ENCODE data around the gene GPC1. TPM values are rescaled to one million over a fixed set of nuclear protein-coding genes. Genes with fewer than 3 reads are reported as not detected.

Gene GPC1
- total and polyA plus RNA-seq, 8 donors: 6.3 to 117 (median 23.2) TPM

GRCh38 chr2:240426845-240427721 is 8.4 kb upstream of the GPC1 start:
- Histone ChIP-seq H3K27me3 (peaks cover 0 to under 1% (median 0%) of the 10 kb centered on the region in 3 donors), H3K4me1 (no peaks in the 10 kb centered on the region), H3K36me3 (no peaks in the 10 kb centered on the region), H3K4me3 (no peak overlapping the region), H3K9me3 (peaks cover 0 to 6% (median 0%) of the 10 kb centered on the region in 4 donors), H3K27ac (peak overlapping the region in 3 of 5 donors; percentile 3 to 56 (median 53))
- DNase-seq: peak; percentile 41 to 85
- WGBS, 5 donors: 48 to 60% (median 50%) methylated on average over 19 to 21 of the region's 21 CpGs
- TF ChIP-seq POLR2A (IDR thresholded peaks at IDR 0.05) (no peak), CTCF (IDR thresholded peaks at IDR 0.05) (no peak), EP300 (IDR thresholded peaks at IDR 0.05) (no peak), POLR2AphosphoS5 (IDR thresholded peaks at IDR 0.05) (no peak)
- intact Hi-C loops (cut with DNase I; ENCODE audit: low total_unique reads): no loop called here

GRCh38 chr2:240427729-240428128 is 7.7 kb upstream of the GPC1 start:
- peak overlapping the region in 1 of 5 donors; percentile 56 for H3K27ac ChIP-seq
- TF ChIP-seq CTCF (IDR thresholded peaks at IDR 0.05) (no peak), EP300 (IDR thresholded peaks at IDR 0.05) (no peak), POLR2A (IDR thresholded peaks at IDR 0.05) (no peak), POLR2AphosphoS5 (IDR thresholded peaks at IDR 0.05) (no peak)

GRCh38 chr2:240428245-240428644 is 7.2 kb upstream of the GPC1 start:
- no peak for DNase-seq
- intact Hi-C loops (cut with DNase I; ENCODE audit: low total_unique reads): no loop called here
- 75 to 93% (median 89%) methylated on average over 5 of the region's 5 CpGs for WGBS, 5 donors
- Histone ChIP-seq H3K36me3 (no peaks in the 10 kb centered on the region), H3K4me3 (no peak overlapping the region), H3K27ac (no peak overlapping the region), H3K9me3 (no peaks in the 10 kb centered on the region), H3K4me1 (no peaks in the 10 kb centered on the region), H3K27me3 (peaks cover 0 to 8% (median 0%) of the 10 kb centered on the region in 3 donors)
- TF ChIP-seq EP300 (IDR thresholded peaks at IDR 0.05): no peak
- TF ChIP-seq POLR2AphosphoS5 (IDR thresholded peaks at IDR 0.05): no peak
- TF ChIP-seq CTCF (IDR thresholded peaks at IDR 0.05): no peak
- TF ChIP-seq POLR2A (IDR thresholded peaks at IDR 0.05): no peak

More at GRCh38 chr2:240427729-240428128, 7.7 kb upstream of the GPC1 start:
- DNase-seq: no peak
- Histone ChIP-seq H3K27me3 (peaks cover 0 to 7% (median 0%) of the 10 kb centered on the region in 3 donors), H3K4me1 (no peaks in the 10 kb centered on the region), H3K9me3 (no peaks in the 10 kb centered on the region), H3K4me3 (no peak overlapping the region), H3K36me3 (no peaks in the 10 kb centered on the region)
- intact Hi-C loops (cut with DNase I; ENCODE audit: low total_unique reads): no loop called here
- WGBS, 5 donors: 80 to 88% (median 83%) methylated on average over 6 of the region's 6 CpGs

- H3K4me3 ChIP-seq: no peak overlapping the region
- no peaks in the 10 kb centered on the region for H3K36me3 ChIP-seq
- peak in 1 of 2 donors; percentile 13 for DNase-seq
- H3K4me1 ChIP-seq: peaks cover 2 to 7% (median 3%) of the 10 kb centered on the region in 4 donors
- no peak overlapping the region for H3K27ac ChIP-seq
- no peak for TF ChIP-seq POLR2A (IDR thresholded peaks at IDR 0.05)
- no peak for TF ChIP-seq EP300 (IDR thresholded peaks at IDR 0.05)
- TF ChIP-seq CTCF (IDR thresholded peaks at IDR 0.05): no peak
- no peak for TF ChIP-seq POLR2AphosphoS5 (IDR thresholded peaks at IDR 0.05)
- peaks cover 0 to 14% (median 0%) of the 10 kb centered on the region in 3 donors for H3K27me3 ChIP-seq
- 74 to 95% (median 76%) methylated on average over 6 to 10 of the region's 10 CpGs for WGBS, 5 donors
- intact Hi-C loops (cut with DNase I; ENCODE audit: low total_unique reads): no loop called here
- H3K9me3 ChIP-seq: no peaks in the 10 kb centered on the region
Observed at GRCh38 chr2:240429341-240429871, 6.1 kb upstream of the GPC1 start.
